ENCODE results near the gene PIAS1. TPM values are rescaled to one million over a fixed set of nuclear protein-coding genes. Genes with fewer than 3 reads are reported as not detected.

PIAS1 gene
- total RNA-seq, 5 donors from 2014 or later (not counting 1 experiment from before 2014, with no cell fraction given), result 63.7 to 96.5 (median 70.3) TPM

GRCh38 chr15:68126396-68126795 lies 72.3 kb downstream of the PIAS1 start:
- Histone ChIP-seq H3K36me3 (ENCODE audit: control insufficient read depth in 2 of 2, extremely low read depth in 1 of 2, insufficient read depth in 1 of 2, low read length in 1 of 2) (peaks cover 0 to 10% of the 10 kb centered on the region in 2 donors), H3K4me3 (ENCODE audit: control insufficient read depth in 1 of 2, extremely low read depth in 1 of 2, low read length in 1 of 2) (no peak overlapping the region), H3K4me1 (ENCODE audit: control insufficient read depth in 1 of 2, extremely low read depth in 1 of 2, insufficient read depth in 2 of 2, low read length in 2 of 2) (no peaks in the 10 kb centered on the region), H3K9me3 (peaks cover 2% of the 10 kb centered on the region), H3K27ac (ENCODE audit: low read length) (no peak overlapping the region), H3K27me3 (replicated peaks in 1 of 2; ENCODE audit: control insufficient read depth in 2 of 2, extremely low read depth in 1 of 2, insufficient read depth in 2 of 2, low read length in 1 of 2) (no peaks in the 10 kb centered on the region)
- no peak for DNase-seq
- WGBS (ENCODE audit: insufficient coverage), result 100% methylated on average over 1 of the region's 8 CpGs
- H3K4me3 Mint-ChIP-seq, result no peak overlapping the region
- H3K9me3 Mint-ChIP-seq, result peaks cover 0 to 2% (median 0%) of the 10 kb centered on the region in 3 donors
- ChIA-PET CTCF (interaction anchor here in 1 of 2 donors (0.6 to 0.7 kb wide), 2 partner anchors 640 to 728 kb away, joined by 3 to 4 read pairs; no protein-coding TSS in a partner anchor), POLR2A (interaction anchor here (0.6 kb wide), 2 partner anchors 27 to 1528 kb away, joined by 3 read pairs; no protein-coding TSS in a partner anchor)
- peaks cover 41 to 54% (median 44%) of the 10 kb centered on the region in 3 donors for H3K4me1 Mint-ChIP-seq
- no peak overlapping the region for H3K27ac Mint-ChIP-seq
- no peaks in the 10 kb centered on the region for H3K27me3 Mint-ChIP-seq
- no peak for ATAC-seq (replicated peaks in 1 of 4)
- H3K36me3 Mint-ChIP-seq, result peaks cover 37% of the 10 kb centered on the region

GRCh38 chr15:68129072-68129471 lies 75.0 kb downstream of the PIAS1 start:
- Histone ChIP-seq H3K4me1 (ENCODE audit: control insufficient read depth in 1 of 2, extremely low read depth in 1 of 2, insufficient read depth in 2 of 2, low read length in 2 of 2) (no peaks in the 10 kb centered on the region), H3K9me3 (peaks cover 2% of the 10 kb centered on the region), H3K4me3 (ENCODE audit: control insufficient read depth in 1 of 2, extremely low read depth in 1 of 2, low read length in 1 of 2) (no peak overlapping the region), H3K36me3 (ENCODE audit: control insufficient read depth in 2 of 2, extremely low read depth in 1 of 2, insufficient read depth in 1 of 2, low read length in 1 of 2) (peaks cover 0 to 4% of the 10 kb centered on the region in 2 donors), H3K27ac (ENCODE audit: low read length) (no peak overlapping the region), H3K27me3 (replicated peaks in 1 of 2; ENCODE audit: control insufficient read depth in 2 of 2, extremely low read depth in 1 of 2, insufficient read depth in 2 of 2, low read length in 1 of 2) (no peaks in the 10 kb centered on the region)
- no CpG with 5 or more reads among the region's 3 CpGs for WGBS (ENCODE audit: insufficient coverage)
- no peaks in the 10 kb centered on the region for H3K27me3 Mint-ChIP-seq
- H3K4me1 Mint-ChIP-seq, result peaks cover 38 to 62% (median 39%) of the 10 kb centered on the region in 3 donors
- CTCF ChIA-PET, result no interaction called here
- no peak overlapping the region for H3K27ac Mint-ChIP-seq
- POLR2A ChIA-PET, result no interaction called here
- DNase-seq (no peak), ATAC-seq (replicated peaks in 1 of 4) (no peak)
- no peak overlapping the region for H3K4me3 Mint-ChIP-seq
- no peaks in the 10 kb centered on the region for H3K9me3 Mint-ChIP-seq
- H3K36me3 Mint-ChIP-seq, result peaks cover 31% of the 10 kb centered on the region

- ChIA-PET POLR2A (no interaction called here), CTCF (interaction anchor here in 1 of 2 donors (1.4 kb wide), 1 partner anchor 75 kb away, joined by 3 read pairs; no protein-coding TSS in a partner anchor)
- Mint-ChIP-seq H3K4me1 (peaks cover 27 to 49% (median 27%) of the 10 kb centered on the region in 3 donors), H3K27ac (no peak overlapping the region), H3K36me3 (peaks cover 17% of the 10 kb centered on the region), H3K27me3 (no peaks in the 10 kb centered on the region), H3K4me3 (no peak overlapping the region), H3K9me3 (no peaks in the 10 kb centered on the region)
- H3K27me3 ChIP-seq (replicated peaks in 1 of 2; ENCODE audit: control insufficient read depth in 2 of 2, extremely low read depth in 1 of 2, insufficient read depth in 2 of 2, low read length in 1 of 2), result no peaks in the 10 kb centered on the region
- ATAC-seq (replicated peaks in 1 of 4) (no peak), DNase-seq (no peak)
- H3K9me3 ChIP-seq, result peaks cover 1% of the 10 kb centered on the region
- H3K4me1 ChIP-seq (ENCODE audit: control insufficient read depth in 1 of 2, extremely low read depth in 1 of 2, insufficient read depth in 2 of 2, low read length in 2 of 2), result no peaks in the 10 kb centered on the region
- peaks cover 0 to 2% of the 10 kb centered on the region in 2 donors for H3K36me3 ChIP-seq (ENCODE audit: control insufficient read depth in 2 of 2, extremely low read depth in 1 of 2, insufficient read depth in 1 of 2, low read length in 1 of 2)
- no CpG with 5 or more reads among the region's 3 CpGs for WGBS (ENCODE audit: insufficient coverage)
- no peak overlapping the region for H3K27ac ChIP-seq (ENCODE audit: low read length)
- H3K4me3 ChIP-seq (ENCODE audit: control insufficient read depth in 1 of 2, extremely low read depth in 1 of 2, low read length in 1 of 2), result no peak overlapping the region
Measured at GRCh38 chr15:68130851-68131250, 76.7 kb downstream of the PIAS1 start.

- Histone ChIP-seq H3K9me3 (no peaks in the 10 kb centered on the region), H3K27ac (ENCODE audit: low read length) (no peak overlapping the region), H3K27me3 (replicated peaks in 1 of 2; ENCODE audit: control insufficient read depth in 2 of 2, extremely low read depth in 1 of 2, insufficient read depth in 2 of 2, low read length in 1 of 2) (no peaks in the 10 kb centered on the region), H3K4me1 (ENCODE audit: control insufficient read depth in 1 of 2, extremely low read depth in 1 of 2, insufficient read depth in 2 of 2, low read length in 2 of 2) (no peaks in the 10 kb centered on the region), H3K4me3 (ENCODE audit: control insufficient read depth in 1 of 2, extremely low read depth in 1 of 2, low read length in 1 of 2) (no peak overlapping the region), H3K36me3 (ENCODE audit: control insufficient read depth in 2 of 2, extremely low read depth in 1 of 2, insufficient read depth in 1 of 2, low read length in 1 of 2) (peaks cover 2 to 4% of the 10 kb centered on the region in 2 donors)
- ChIA-PET POLR2A (interaction anchor here in 1 of 2 donors (0.6 kb wide), 1 partner anchor 19 kb away, joined by 3 read pairs; no protein-coding TSS in a partner anchor), CTCF (no interaction called here)
- no peak for ATAC-seq (replicated peaks in 1 of 4)
- no peak overlapping the region for H3K4me3 Mint-ChIP-seq
- DNase-seq, result no peak
- no peak overlapping the region for H3K27ac Mint-ChIP-seq
- H3K27me3 Mint-ChIP-seq, result no peaks in the 10 kb centered on the region
- peaks cover 38 to 45% (median 42%) of the 10 kb centered on the region in 3 donors for H3K4me1 Mint-ChIP-seq
- H3K9me3 Mint-ChIP-seq, result no peaks in the 10 kb centered on the region
- peaks cover 21% of the 10 kb centered on the region for H3K36me3 Mint-ChIP-seq
- no CpG with 5 or more reads among the region's 1 CpG for WGBS (ENCODE audit: insufficient coverage)
Measured at GRCh38 chr15:68137096-68137495, 83.0 kb downstream of the PIAS1 start.

GRCh38 chr15:68143129-68143528 lies 89.0 kb downstream of the PIAS1 start:
- no CpG with 5 or more reads among the region's 2 CpGs for WGBS (ENCODE audit: insufficient coverage)
- DNase-seq, result no peak
- H3K36me3 Mint-ChIP-seq, result peaks cover 34% of the 10 kb centered on the region
- Histone ChIP-seq H3K27ac (ENCODE audit: low read length) (no peak overlapping the region), H3K4me3 (ENCODE audit: control insufficient read depth in 1 of 2, extremely low read depth in 1 of 2, low read length in 1 of 2) (no peak overlapping the region), H3K27me3 (replicated peaks in 1 of 2; ENCODE audit: control insufficient read depth in 2 of 2, extremely low read depth in 1 of 2, insufficient read depth in 2 of 2, low read length in 1 of 2) (no peaks in the 10 kb centered on the region), H3K4me1 (ENCODE audit: control insufficient read depth in 1 of 2, extremely low read depth in 1 of 2, insufficient read depth in 2 of 2, low read length in 2 of 2) (no peaks in the 10 kb centered on the region), H3K9me3 (no peaks in the 10 kb centered on the region), H3K36me3 (ENCODE audit: control insufficient read depth in 2 of 2, extremely low read depth in 1 of 2, insufficient read depth in 1 of 2, low read length in 1 of 2) (peaks cover 2 to 25% of the 10 kb centered on the region in 2 donors)
- H3K9me3 Mint-ChIP-seq, result no peaks in the 10 kb centered on the region
- peaks cover 36 to 42% (median 40%) of the 10 kb centered on the region in 3 donors for H3K4me1 Mint-ChIP-seq
- no peak overlapping the region for H3K4me3 Mint-ChIP-seq
- ATAC-seq (replicated peaks in 1 of 4), result no peak
- CTCF ChIA-PET, result interaction anchor here in 1 of 2 donors (0.6 kb wide), 1 partner anchor 154 kb away, joined by 3 read pairs; no protein-coding TSS in a partner anchor
- H3K27ac Mint-ChIP-seq, result no peak overlapping the region
- POLR2A ChIA-PET, result no interaction called here
- H3K27me3 Mint-ChIP-seq, result no peaks in the 10 kb centered on the region

- WGBS (ENCODE audit: insufficient coverage), result no CpG with 5 or more reads among the region's 1 CpG
- no peak overlapping the region for H3K4me3 Mint-ChIP-seq
- no peaks in the 10 kb centered on the region for H3K9me3 Mint-ChIP-seq
- H3K9me3 ChIP-seq, result no peaks in the 10 kb centered on the region
- ATAC-seq (replicated peaks in 1 of 4) (no peak), DNase-seq (no peak)
- peaks cover 34% of the 10 kb centered on the region for H3K36me3 Mint-ChIP-seq
- H3K36me3 ChIP-seq (ENCODE audit: control insufficient read depth in 2 of 2, extremely low read depth in 1 of 2, insufficient read depth in 1 of 2, low read length in 1 of 2), result peaks cover 0 to 27% of the 10 kb centered on the region in 2 donors
- no peaks in the 10 kb centered on the region for H3K4me1 ChIP-seq (ENCODE audit: control insufficient read depth in 1 of 2, extremely low read depth in 1 of 2, insufficient read depth in 2 of 2, low read length in 2 of 2)
- CTCF ChIA-PET, result no interaction called here
- POLR2A ChIA-PET, result no interaction called here
- H3K27ac ChIP-seq (ENCODE audit: low read length), result no peak overlapping the region
- no peaks in the 10 kb centered on the region for H3K27me3 Mint-ChIP-seq
- no peaks in the 10 kb centered on the region for H3K27me3 ChIP-seq (replicated peaks in 1 of 2; ENCODE audit: control insufficient read depth in 2 of 2, extremely low read depth in 1 of 2, insufficient read depth in 2 of 2, low read length in 1 of 2)
- no peak overlapping the region for H3K27ac Mint-ChIP-seq
- H3K4me1 Mint-ChIP-seq, result peaks cover 36 to 40% (median 38%) of the 10 kb centered on the region in 3 donors
- H3K4me3 ChIP-seq (ENCODE audit: control insufficient read depth in 1 of 2, extremely low read depth in 1 of 2, low read length in 1 of 2), result no peak overlapping the region
Measured at GRCh38 chr15:68143785-68144184, 89.7 kb downstream of the PIAS1 start.
